Measurements from ENCODE around the gene ITFG2.
"Not testable (repeated sequence)": the region's sequence is repeated elsewhere in the genome, so short reads cannot be mapped to it uniquely, and the experiment has no call there.

Gene ITFG2

DNA sequence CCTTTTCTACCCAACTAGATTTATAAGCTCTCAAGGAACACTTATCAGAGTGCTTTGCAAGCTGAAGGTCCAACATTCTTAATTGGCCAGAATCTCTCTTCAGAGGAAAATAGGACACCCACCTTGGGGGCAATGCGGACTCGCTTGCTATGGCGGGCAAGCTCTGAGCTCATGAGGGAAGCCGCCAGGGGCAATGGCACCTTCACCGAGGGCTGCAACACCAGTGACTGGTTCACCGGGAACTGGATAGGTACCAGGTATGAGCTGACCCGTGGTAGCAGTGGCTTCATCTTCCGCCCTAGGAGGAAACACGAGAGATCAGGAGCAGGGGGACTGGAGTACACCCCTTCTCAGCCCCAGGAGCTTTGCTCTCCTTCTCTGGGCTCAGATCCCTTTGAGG is 51.7 kb downstream of the ITFG2 start:
- no peak for DNase-seq

DNA sequence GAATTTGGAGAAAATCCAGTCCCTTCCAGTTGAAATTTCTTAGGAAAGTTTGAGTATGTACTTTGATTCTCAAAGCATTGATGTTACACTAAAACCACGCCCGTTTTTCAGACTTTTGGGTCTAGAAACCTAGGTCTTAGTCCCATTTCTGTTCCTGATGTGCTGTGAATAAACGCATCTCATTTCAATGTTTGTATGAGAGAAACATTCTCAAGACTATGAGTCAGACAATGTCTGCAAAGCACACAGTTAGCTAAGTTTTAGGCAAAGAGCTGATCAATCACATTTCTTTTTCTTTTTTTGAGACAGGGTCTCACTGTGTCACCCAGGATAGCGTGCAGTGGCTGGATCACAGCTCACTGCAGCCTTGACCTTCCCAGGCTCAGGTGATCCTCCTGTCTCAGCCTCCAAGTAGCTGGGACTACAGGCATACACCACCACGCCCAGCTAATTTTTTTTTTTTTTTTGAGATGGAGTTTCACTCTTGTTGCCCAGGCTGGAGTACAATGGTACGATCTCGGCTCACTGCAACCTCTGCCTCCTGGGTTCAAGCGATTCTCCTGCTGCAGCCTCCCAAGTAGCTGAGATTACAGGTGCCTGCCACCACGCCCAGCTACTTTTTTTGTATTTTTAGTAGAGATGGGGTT is 56.6 kb downstream of the ITFG2 start:
- DNase-seq = not testable (repeated sequence)

Data from NCI-H2171 treated with DMSO at 0.1 percent for 48 hours (cell line).